PC-3 (cell line): ENCODE measurements around the gene SKAP1. TPM values are rescaled to one million over a fixed set of nuclear protein-coding genes. Genes with fewer than 3 reads are reported as not detected.

Experiments
- ATAC-seq: fragments of 200-7000 bp; cut with Tn5 transposase; 2 replicates; pipeline ENCODE4 v1.9.1; 2020; ENCODE audit warnings: mild to moderate bottlenecking, moderate library complexity
- BruUV-seq: library from RNA; stranded (reverse); fragments of 400-500 nt; replicated peaks from 2 replicates; lab custom pipeline; 2021; lab: Mats Ljungman, UMichigan
- CTCF ChIA-PET: fragments of 300-600 bp; sonication (Branson Sonifier 250); formaldehyde crosslinking; loops from one replicate; lab custom pipeline; 2022; ENCODE audit warnings: antibody characterized with exemption; lab: Charles Lee
- POLR2A ChIA-PET: fragments of 300-600 bp; sonication (Branson Sonifier 250); formaldehyde crosslinking; loops from one replicate; lab custom pipeline; 2022; ENCODE audit warnings: antibody characterized with exemption; ENCODE audit not compliant: unreplicated experiment; lab: Charles Lee
- DNase-seq: peaks from one replicate; pipeline ENCODE4 v3.0.0-alpha.2; 2015
- H2AFZ ChIP-seq: fragments of 300-600 bp; sonication (generic); 2 replicates; pipeline ENCODE4 v1.6.0; 2016; ENCODE audit warnings: antibody characterized with exemption, low read length
- H3F3A ChIP-seq: fragments of 300-600 bp; sonication (generic); one replicate; pipeline ENCODE4 v1.6.0; 2017; ENCODE audit warnings: antibody characterized with exemption, low read length, control low read depth, mild to moderate bottlenecking; ENCODE audit not compliant: unreplicated experiment
- H3K27ac ChIP-seq: fragments of 300-600 bp; sonication (generic); 2 replicates; pipeline ENCODE4 v1.5.1; 2016; ENCODE audit warnings: mild to moderate bottlenecking, low read length
- H3K27me3 ChIP-seq: fragments of 300-600 bp; sonication (generic); 2 replicates; pipeline ENCODE4 v1.6.1; 2016; ENCODE audit warnings: low read length, mixed read lengths
- H3K36me3 ChIP-seq: fragments of 300-600 bp; sonication (generic); 2 replicates; pipeline ENCODE4 v1.6.1; 2016; ENCODE audit warnings: low read depth, mixed run types, low read length, mixed read lengths
- H3K4me1 ChIP-seq: fragments of 300-600 bp; sonication (generic); 2 replicates; pipeline ENCODE4 v1.5.1; 2016; ENCODE audit warnings: low read length; ENCODE audit not compliant: insufficient read depth
- H3K4me2 ChIP-seq: fragments of 300-600 bp; sonication (generic); 2 replicates; pipeline ENCODE4 v1.6.0; 2016; ENCODE audit warnings: low read length
- H3K4me3 ChIP-seq: fragments of 300-600 bp; sonication (generic); 2 replicates; pipeline ENCODE4 v1.5.1; 2016; ENCODE audit warnings: mild to moderate bottlenecking, low read length, mixed read lengths
- H3K79me2 ChIP-seq: fragments of 300-600 bp; sonication (generic); 2 replicates; pipeline ENCODE4 v1.6.1; 2017; ENCODE audit warnings: low read length, mixed read lengths
- H3K9ac ChIP-seq: fragments of 300-600 bp; sonication (generic); 2 replicates; pipeline ENCODE4 v1.6.0; 2016; ENCODE audit warnings: mild to moderate bottlenecking, low read length
- H3K9me2 ChIP-seq: fragments of 300-600 bp; sonication (generic); replicated peaks from 2 replicates; pipeline ENCODE4 v1.6.1; 2016; ENCODE audit warnings: mixed run types, low read length, mixed read lengths
- H3K9me3 ChIP-seq: fragments of 300-600 bp; sonication (generic); 2 replicates; pipeline ENCODE4 v1.6.1; 2016; ENCODE audit warnings: low read length, mixed read lengths
- H4K20me1 ChIP-seq: fragments of 300-600 bp; sonication (generic); 2 replicates; pipeline ENCODE4 v1.6.1; 2016; ENCODE audit warnings: low read length, mixed read lengths
- CTCF ChIP-seq: fragments of 300-600 bp; sonication (generic); conservative IDR thresholded peaks from 2 replicates; pipeline ENCODE4 v1.5.1; 2017; ENCODE audit warnings: antibody characterized with exemption, low read depth, mild to moderate bottlenecking, low read length
- EZH2 ChIP-seq: fragments of 300-600 bp; sonication (generic); IDR thresholded peaks from one replicate; pipeline ENCODE4 v1.6.1; 2017; ENCODE audit warnings: antibody characterized with exemption, mild to moderate bottlenecking, low read length; ENCODE audit not compliant: unreplicated experiment
- EZH2phosphoT487 ChIP-seq: fragments of 300-600 bp; sonication (generic); IDR thresholded peaks from 2 replicates; pipeline ENCODE4 v1.6.1; 2018; ENCODE audit warnings: mild to moderate bottlenecking, antibody characterized with exemption, low read length, borderline replicate concordance
- intact Hi-C: fragments of 100-400 bp; cut with micrococcal nuclease; formaldehyde crosslinking; loops from 2 replicates; pipeline ENCODE4 v1.9.0; 2023
- total RNA-seq: library from RNA; depleted of rRNA; stranded (reverse); fragments of >200 nt; gene quantifications from 2 replicates; pipeline ENCODE4 v1.2.3, GENCODE V29; 2014

SKAP1 gene
- total RNA-seq, 1 experiment from 2014 or later, result not detected

GRCh38 chr17:48406936-48407567 is 23.0 kb downstream of the SKAP1 start:
- H3K9me2 ChIP-seq, result no peaks in the 10 kb centered on the region
- ChIA-PET CTCF (no interaction called here), POLR2A (no interaction called here)
- H3K4me3 ChIP-seq, result no peak overlapping the region
- no peak overlapping the region for H3K27ac ChIP-seq
- intact Hi-C loops, result no loop called here
- H3K9ac ChIP-seq, result no peak overlapping the region
- ATAC-seq (peak; percentile 33; the same call in 1 of the 2 replicates), DNase-seq (no peak)
- H3K4me2 ChIP-seq, result no peak overlapping the region
- no TSS peak for BruUV-seq
- no peaks in the 10 kb centered on the region for H3K4me1 ChIP-seq
- H3K9me3 ChIP-seq, result no peaks in the 10 kb centered on the region
- H3K79me2 ChIP-seq, result no peaks in the 10 kb centered on the region
- no peak for TF ChIP-seq CTCF
- no peak for TF ChIP-seq EZH2
- TF ChIP-seq EZH2phosphoT487, result no peak
- no peak overlapping the region for H2AFZ ChIP-seq
- H3K36me3 ChIP-seq, result no peaks in the 10 kb centered on the region
- H3K27me3 ChIP-seq, result no peaks in the 10 kb centered on the region
- no peaks in the 10 kb centered on the region for H4K20me1 ChIP-seq
- H3F3A ChIP-seq, result no peaks in the 10 kb centered on the region

DNA sequence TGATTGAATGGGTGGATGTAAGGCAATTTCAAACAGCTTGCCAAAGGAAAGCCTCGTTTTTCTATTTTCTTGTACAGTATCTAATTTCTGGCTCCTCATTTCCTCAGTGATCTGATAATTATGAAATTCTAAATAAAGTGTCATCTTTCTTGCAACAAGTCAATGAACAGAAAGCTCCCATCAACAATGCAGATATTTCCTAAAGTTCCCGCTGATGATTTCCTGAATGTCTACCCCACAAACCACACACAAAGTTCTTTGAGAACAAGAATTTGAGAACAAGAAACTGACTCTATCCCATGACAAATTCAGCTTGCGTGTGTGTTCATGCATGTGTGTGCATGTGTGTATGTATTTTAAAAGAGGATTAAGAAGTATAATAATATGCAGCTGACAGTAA is 35.2 kb downstream of the SKAP1 start:
- no peak for TF ChIP-seq EZH2
- TF ChIP-seq CTCF, result no peak
- TF ChIP-seq EZH2phosphoT487, result no peak
- H3K27ac ChIP-seq, result no peak overlapping the region
- H3K79me2 ChIP-seq, result no peaks in the 10 kb centered on the region
- H3K36me3 ChIP-seq, result no peaks in the 10 kb centered on the region
- H3K9me2 ChIP-seq, result no peaks in the 10 kb centered on the region
- ATAC-seq (no peak), DNase-seq (no peak)
- H3K9ac ChIP-seq, result no peak overlapping the region
- no TSS peak for BruUV-seq
- POLR2A ChIA-PET, result no interaction called here
- no peak overlapping the region for H2AFZ ChIP-seq
- H3K4me2 ChIP-seq, result no peak overlapping the region
- no peaks in the 10 kb centered on the region for H3K4me1 ChIP-seq
- no peaks in the 10 kb centered on the region for H3F3A ChIP-seq
- CTCF ChIA-PET, result no interaction called here
- H4K20me1 ChIP-seq, result no peaks in the 10 kb centered on the region
- intact Hi-C loops, result no loop called here
- H3K9me3 ChIP-seq, result no peaks in the 10 kb centered on the region
- no peak overlapping the region for H3K4me3 ChIP-seq
- 0 out of 2 replicates have a peak, but pooled peaks cover 3% of the 10 kb centered on the region for H3K27me3 ChIP-seq

- POLR2A ChIA-PET, result interaction anchor here (0.6 kb wide), 1 partner anchor 584 kb away, joined by 4 read pairs; no protein-coding TSS in a partner anchor
- no peaks in the 10 kb centered on the region for H3K36me3 ChIP-seq
- ATAC-seq (no peak), DNase-seq (no peak)
- no peaks in the 10 kb centered on the region for H3F3A ChIP-seq
- no peaks in the 10 kb centered on the region for H4K20me1 ChIP-seq
- H3K9ac ChIP-seq, result no peak overlapping the region
- H3K9me3 ChIP-seq, result no peaks in the 10 kb centered on the region
- CTCF ChIA-PET, result interaction anchor here (0.5 kb wide), 1 partner anchor 18 kb away, joined by 3 read pairs; no protein-coding TSS in a partner anchor
- intact Hi-C loops, result no loop called here
- TF ChIP-seq EZH2 (no peak), EZH2phosphoT487 (no peak), CTCF (no peak)
- no peak overlapping the region for H2AFZ ChIP-seq
- H3K27me3 ChIP-seq, result 0 out of 2 replicates have a peak, but pooled peaks cover 3% of the 10 kb centered on the region
- no peaks in the 10 kb centered on the region for H3K9me2 ChIP-seq
- no peak overlapping the region for H3K4me2 ChIP-seq
- no peaks in the 10 kb centered on the region for H3K79me2 ChIP-seq
- H3K4me1 ChIP-seq, result no peaks in the 10 kb centered on the region
- BruUV-seq, result no TSS peak
- H3K27ac ChIP-seq, result no peak overlapping the region
- H3K4me3 ChIP-seq, result no peak overlapping the region
These were observed 36.7 kb downstream of the SKAP1 start for GRCh38 chr17:48393283-48393682.
